GM12892 (cell line): ENCODE results near the gene AATF.

Experiments
- DNase-seq: peaks from one replicate; pipeline ENCODE4 v3.0.0; 2011; ENCODE audit not compliant: insufficient read length
- FAIRE-seq: peaks from 2 replicates; lab custom pipeline; 2011; peaks lifted over from hg19 to GRCh38; lab: Jason Lieb, UNC
- POLR2A ChIP-seq: IDR thresholded peaks from 2 replicates; pipeline ENCODE4 v1.6.1; 2011; ENCODE audit warnings: low read depth, low read length, control low read depth
- POLR2AphosphoS5 ChIP-seq: IDR thresholded peaks from 2 replicates; pipeline ENCODE4 v1.6.1; 2011; ENCODE audit warnings: low read depth, low read length, control low read depth
- TAF1 ChIP-seq: IDR thresholded peaks from 2 replicates; pipeline ENCODE4 v1.6.1; 2011; ENCODE audit warnings: low read depth, mild to moderate bottlenecking, control low read depth, low read length, borderline replicate concordance

AATF gene

GRCh38 chr17:37098152-37098551 is 149.4 kb downstream of the AATF start:
- no peak for TF ChIP-seq POLR2AphosphoS5
- no peak for TF ChIP-seq POLR2A
- DNase-seq (no peak), FAIRE-seq (no peak)

GRCh38 chr17:37098910-37099664 is 150.3 kb downstream of the AATF start:
- DNase-seq (no peak), FAIRE-seq (no peak)
- TF ChIP-seq POLR2A (no peak), POLR2AphosphoS5 (no peak), TAF1 (no peak)

GRCh38 chr17:37100231-37100630 is 151.5 kb downstream of the AATF start:
- TF ChIP-seq POLR2AphosphoS5 (no peak), POLR2A (no peak), TAF1 (no peak)
- DNase-seq (no peak), FAIRE-seq (no peak)

GRCh38 chr17:37101306-37101705 is 152.6 kb downstream of the AATF start:
- DNase-seq (no peak), FAIRE-seq (no peak)
- no peak for TF ChIP-seq TAF1
- no peak for TF ChIP-seq POLR2A
- TF ChIP-seq POLR2AphosphoS5 = no peak

- TF ChIP-seq POLR2A (no peak), POLR2AphosphoS5 (no peak)
- DNase-seq = no peak
- FAIRE-seq = no peak
Observed at GRCh38 chr17:37103231-37103630, 154.5 kb downstream of the AATF start.

- no peak for TF ChIP-seq POLR2AphosphoS5
- no peak for FAIRE-seq
- no peak for DNase-seq
Observed at GRCh38 chr17:37106049-37106448, 157.3 kb downstream of the AATF start.
